Esophagus squamous epithelium (tissue), 5 donors: ENCODE results near the gene TMBIM6. TPM values are rescaled to one million over a fixed set of nuclear protein-coding genes. Genes with fewer than 3 reads are reported as not detected.

ENCODE experiments used
- DNase-seq: peaks from one replicate; lab custom pipeline; 2025; lab: John Stamatoyannopoulos, UW
- H3K27ac ChIP-seq, 4 donors: fragments of 200-600 bp; sonication (generic); one replicate each; pipeline ENCODE4 v1.5.1; 2016 to 2019; ENCODE audit warnings: mild to moderate bottlenecking in 1 of 4
- H3K27me3 ChIP-seq, 4 donors: fragments of 200-600 bp; sonication (generic); 1 replicate in 3 of 4; 2 replicates in 1 of 4; pipeline versions ENCODE4 v1.5.1 to v1.6.0; 2017 to 2021; ENCODE audit warnings: antibody characterized with exemption in 1 of 4
- H3K36me3 ChIP-seq, 3 donors: fragments of 200-600 bp; sonication (generic); one replicate each; pipeline ENCODE4 v1.5.1; 2016 to 2019
- H3K4me1 ChIP-seq, 3 donors: fragments of 200-600 bp; sonication (generic); one replicate each; pipeline ENCODE4 v1.5.1; 2017 to 2019
- H3K4me3 ChIP-seq, 4 donors: fragments of 200-600 bp; sonication (generic); 1 replicate in 3 of 4; 2 replicates in 1 of 4; pipeline ENCODE4 v1.5.1; 2016 to 2019; ENCODE audit warnings: mild to moderate bottlenecking in 2 of 4, moderate library complexity in 1 of 4
- H3K9me3 ChIP-seq, 3 donors: fragments of 200-600 bp; sonication (generic); one replicate each; pipeline ENCODE4 v1.5.1; 2016 to 2019
- CTCF ChIP-seq, 6 experiments: fragments of 450-650 bp in 4 of 6; fragments of 200-600 bp in 2 of 6; sonication (generic) in 2 of 6; IDR thresholded peaks; one replicate each; pipeline ENCODE4 v1.5.1; 2016 to 2019; ENCODE audit warnings: antibody characterized with exemption in 6 of 6, mild to moderate bottlenecking in 4 of 6, moderate library complexity in 4 of 6
- POLR2A ChIP-seq, 4 donors: fragments of 450-650 bp; IDR thresholded peaks; one replicate each; pipeline ENCODE4 v1.6.1; 2017; ENCODE audit warnings: antibody characterized with exemption in 4 of 4, mild to moderate bottlenecking in 4 of 4, moderate library complexity in 3 of 4
- WGBS, 2 donors: methylation state at CpG; one replicate each; pipeline ENCODE4 v1.1.5; 2018; 5-methylcytosine and 5-hydroxymethylcytosine counted together
- intact Hi-C: fragments of 100-400 bp; cut with DNase I; formaldehyde crosslinking; loops from one replicate; pipeline ENCODE4 v1.15.0; 2022
- total RNA-seq, 4 donors: library from RNA; depleted of rRNA; stranded (reverse); fragments of >200 nt; gene quantifications; one replicate each; pipeline ENCODE4 v1.1.0, GENCODE V29; 2016
- donor health status: DM: yes; HTN: yes; CAD: no.

The TMBIM6 gene
- total RNA-seq, 4 donors from 2014 or later = 307 to 444 (median 343) TPM

- WGBS, 2 donors = 58 to 61% methylated on average over 3 of the region's 3 CpGs
- Histone ChIP-seq H3K9me3 (no peaks in the 10 kb centered on the region), H3K36me3 (peaks cover 0 to 41% (median 0%) of the 10 kb centered on the region in 3 donors), H3K4me1 (peaks cover 17 to 79% (median 37%) of the 10 kb centered on the region in 3 donors), H3K4me3 (no peak overlapping the region), H3K27me3 (no peaks in the 10 kb centered on the region), H3K27ac (no peak overlapping the region)
- TF ChIP-seq POLR2A (IDR thresholded peaks at IDR 0.05) (no peak), CTCF (IDR thresholded peaks at IDR 0.05) (no peak)
- intact Hi-C loops = no loop called here
- DNase-seq = no peak
Measured at GRCh38 chr12:49744363-49744885, 3.1 kb downstream of the TMBIM6 start.

GRCh38 chr12:49748306-49748705, 6.9 kb downstream of the TMBIM6 start:
- no peak overlapping the region for H3K27ac ChIP-seq
- no peak for DNase-seq
- TF ChIP-seq CTCF (IDR thresholded peaks at IDR 0.05) (no peak), POLR2A (IDR thresholded peaks at IDR 0.05) (no peak)
- no peak overlapping the region for H3K4me3 ChIP-seq
- intact Hi-C loops = no loop called here
- H3K36me3 ChIP-seq = peaks cover 0 to 59% (median 6%) of the 10 kb centered on the region in 3 donors
- WGBS, 2 donors = 26 to 33% methylated on average over 1 of the region's 1 CpG
- peaks cover 17 to 100% (median 52%) of the 10 kb centered on the region in 3 donors for H3K4me1 ChIP-seq
- no peaks in the 10 kb centered on the region for H3K9me3 ChIP-seq
- no peaks in the 10 kb centered on the region for H3K27me3 ChIP-seq

- intact Hi-C loops = no loop called here
- Histone ChIP-seq H3K4me1 (peaks cover 15 to 100% (median 47%) of the 10 kb centered on the region in 3 donors), H3K36me3 (peaks cover 0 to 63% (median 9%) of the 10 kb centered on the region in 3 donors), H3K9me3 (no peaks in the 10 kb centered on the region), H3K4me3 (no peak overlapping the region), H3K27me3 (no peaks in the 10 kb centered on the region), H3K27ac (no peak overlapping the region)
- TF ChIP-seq CTCF (IDR thresholded peaks at IDR 0.05) = no peak
- TF ChIP-seq POLR2A (IDR thresholded peaks at IDR 0.05) = no peak
- 57 to 65% methylated on average over 3 of the region's 3 CpGs for WGBS, 2 donors
- no peak for DNase-seq
Measured at GRCh38 chr12:49748800-49749199, 7.4 kb downstream of the TMBIM6 start.

- H3K9me3 ChIP-seq = no peaks in the 10 kb centered on the region
- intact Hi-C loops = no loop called here
- no peak for TF ChIP-seq POLR2A (IDR thresholded peaks at IDR 0.05)
- no peak for TF ChIP-seq CTCF (IDR thresholded peaks at IDR 0.05)
- H3K27me3 ChIP-seq = no peaks in the 10 kb centered on the region
- no peak overlapping the region for H3K4me3 ChIP-seq
- H3K4me1 ChIP-seq = peaks cover 11 to 91% (median 42%) of the 10 kb centered on the region in 3 donors
- DNase-seq = no peak
- peak overlapping the region in 2 of 4 donors; percentile 11 to 34 for H3K27ac ChIP-seq
- peaks cover 4 to 63% (median 16%) of the 10 kb centered on the region in 3 donors for H3K36me3 ChIP-seq
- 53 to 59% methylated on average over 8 of the region's 8 CpGs for WGBS, 2 donors
Measured at GRCh38 chr12:49750027-49750995, 9.0 kb downstream of the TMBIM6 start.

GRCh38 chr12:49750996-49751393, 9.6 kb downstream of the TMBIM6 start:
- no peak for TF ChIP-seq POLR2A (IDR thresholded peaks at IDR 0.05)
- TF ChIP-seq CTCF (IDR thresholded peaks at IDR 0.05) = no peak
- Histone ChIP-seq H3K9me3 (no peaks in the 10 kb centered on the region), H3K27me3 (no peaks in the 10 kb centered on the region), H3K4me3 (no peak overlapping the region), H3K27ac (peak overlapping the region in 1 of 4 donors; percentile 6), H3K4me1 (peaks cover 11 to 85% (median 40%) of the 10 kb centered on the region in 3 donors), H3K36me3 (peaks cover 4 to 67% (median 22%) of the 10 kb centered on the region in 3 donors)
- 15 to 40% methylated on average over 1 of the region's 1 CpG for WGBS, 2 donors
- no peak for DNase-seq
- intact Hi-C loops = no loop called here
